ENCODE measurements around the gene CIB4.

CIB4 gene

DNA sequence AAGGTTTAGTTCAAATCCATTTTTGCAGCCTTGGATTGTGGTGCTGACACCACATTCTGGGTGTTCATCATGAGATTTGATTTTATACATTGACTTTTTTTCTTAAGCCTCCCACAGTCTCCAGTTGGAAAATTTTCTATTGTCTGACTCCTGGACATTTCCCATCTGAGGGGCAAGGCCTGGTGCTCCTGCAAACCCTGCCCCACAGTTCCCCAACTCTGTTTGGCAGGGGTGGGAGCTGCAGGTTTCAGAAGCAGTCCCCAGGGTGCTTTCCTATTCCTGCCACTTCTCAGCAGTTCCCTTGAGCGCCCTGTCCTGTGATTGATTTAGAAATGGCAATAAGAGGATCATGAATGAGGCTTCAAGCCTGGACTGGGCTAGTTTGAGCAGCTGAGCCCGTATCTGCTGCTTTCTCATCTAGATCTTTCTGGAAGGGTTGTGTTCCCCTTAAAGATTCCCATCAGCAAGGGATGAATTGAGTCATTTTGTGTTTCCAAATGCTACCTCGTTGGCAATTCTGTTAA, 77.0 kb downstream of the CIB4 start:
- DNase-seq, result no peak

DNA sequence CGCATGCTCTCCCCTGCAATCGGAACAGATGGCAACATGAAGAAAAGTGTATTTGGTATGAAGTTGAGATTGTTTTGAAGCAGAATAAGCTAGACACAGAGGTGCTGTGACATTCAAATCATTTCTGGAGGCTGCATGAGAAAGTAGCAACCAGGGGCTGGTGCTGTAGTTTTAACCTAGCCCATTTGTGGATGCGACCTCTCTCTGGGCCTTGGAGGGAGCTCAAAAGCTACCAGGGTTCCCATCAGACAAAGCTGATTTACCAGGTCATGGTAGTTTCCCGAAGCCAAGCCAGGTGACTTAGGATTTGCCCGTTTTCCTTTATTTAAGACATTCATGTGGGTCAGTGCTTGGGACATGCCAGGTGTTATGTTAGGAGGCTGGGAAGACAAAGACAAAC, 77.5 kb downstream of the CIB4 start:
- no peak for DNase-seq

DNA sequence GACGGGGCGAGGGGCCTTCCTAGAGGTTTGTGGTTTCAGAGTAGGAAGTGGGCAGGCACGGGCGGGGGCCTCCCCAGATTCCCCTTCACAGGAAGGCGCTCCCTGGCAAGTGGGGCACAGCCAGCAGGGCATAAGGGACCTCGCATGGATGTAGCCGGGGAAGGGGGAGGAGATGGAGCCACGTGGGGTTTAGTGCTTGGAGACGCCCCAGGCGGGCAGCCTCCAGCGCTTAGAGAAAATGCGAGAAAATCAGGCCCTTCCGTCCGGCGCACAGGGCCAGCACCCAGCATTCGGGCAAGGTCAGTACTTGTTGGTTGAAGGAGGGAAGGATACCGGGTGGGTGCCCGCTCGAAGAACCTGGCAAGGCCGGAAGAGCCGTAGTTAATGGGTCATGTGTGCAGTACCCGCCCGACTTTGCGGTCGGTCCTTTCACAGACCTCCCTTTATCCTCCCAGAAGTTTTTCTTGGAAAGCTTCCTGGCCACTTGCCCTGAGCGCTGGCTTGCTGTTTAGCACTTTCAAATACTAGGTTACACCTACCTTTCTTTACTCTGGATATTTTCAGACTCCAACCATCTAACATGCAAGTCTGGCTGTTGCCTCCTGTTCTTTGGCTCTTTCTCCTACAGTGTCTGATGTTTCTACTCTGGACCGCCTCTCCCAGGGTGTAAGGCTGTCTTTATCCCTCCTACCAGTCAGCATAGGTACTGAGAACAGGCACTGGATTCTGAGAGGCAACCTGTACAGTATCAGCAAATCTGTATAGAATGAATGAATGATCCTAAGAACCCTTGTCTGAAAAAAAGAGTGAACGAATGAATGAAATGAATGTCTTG, 78.1 kb downstream of the CIB4 start:
- no peak for DNase-seq

DNA sequence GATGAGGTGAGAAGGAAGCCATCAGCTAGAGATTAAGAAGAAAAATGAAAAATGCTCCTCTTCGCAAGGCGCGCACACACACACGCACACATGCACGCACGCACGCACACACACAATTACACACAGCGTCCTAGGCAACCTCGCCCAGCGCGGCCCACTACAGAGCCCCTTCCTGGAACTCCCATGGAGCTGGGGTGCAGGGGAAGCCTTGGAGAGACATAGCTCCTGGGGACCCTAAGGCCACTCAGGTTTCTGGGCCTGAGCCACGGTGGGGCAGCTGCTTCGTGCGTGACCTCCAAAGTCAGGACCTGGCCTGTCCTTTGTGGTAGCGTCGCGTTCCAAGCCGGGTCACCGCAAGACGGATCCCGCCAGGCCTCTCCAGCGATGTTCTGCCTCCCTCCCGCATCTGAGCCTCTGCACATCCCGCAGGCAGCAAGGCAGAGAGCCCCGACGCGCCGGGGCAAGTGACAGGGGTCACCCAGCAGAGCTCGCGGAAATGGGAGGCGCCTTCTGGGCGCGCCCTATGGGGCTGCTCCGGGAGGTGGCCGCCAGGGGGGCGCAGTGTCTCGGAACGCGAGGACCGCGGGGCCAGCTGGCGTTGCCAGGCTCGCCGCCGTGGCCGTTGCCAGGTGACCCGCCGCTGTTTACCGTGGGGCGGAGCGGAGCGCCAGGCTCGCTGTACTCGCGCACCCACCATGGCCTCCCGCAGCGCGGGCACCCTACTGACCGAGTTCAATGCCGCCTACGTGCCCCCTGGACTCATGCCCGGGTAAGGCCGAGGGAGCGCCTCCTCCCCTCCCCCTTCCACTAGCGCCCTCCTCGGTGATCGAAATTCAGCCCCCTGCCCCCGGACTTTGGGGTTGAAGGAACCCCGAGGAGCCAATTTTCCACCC, 79.0 kb downstream of the CIB4 start:
- DNase-seq, result no peak

DNA sequence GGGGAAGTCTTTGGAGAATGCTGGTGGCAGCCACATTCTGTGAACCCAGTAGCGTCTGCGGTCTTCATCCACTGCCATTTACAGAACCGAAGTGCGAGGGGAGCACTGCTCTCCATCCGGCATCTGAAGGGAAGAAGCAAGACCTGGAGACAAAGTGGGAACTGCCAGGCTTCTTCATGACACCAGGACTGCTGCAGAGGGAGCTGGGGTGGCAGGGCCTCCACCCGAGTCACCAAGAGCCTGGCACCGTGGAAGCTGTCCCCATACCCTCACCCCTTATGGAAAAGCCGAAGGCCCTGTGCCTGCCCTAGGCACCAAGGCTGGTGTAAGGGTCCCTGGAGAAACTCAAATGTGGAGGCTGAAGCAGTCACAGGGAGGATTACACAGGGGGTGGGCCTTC, 79.8 kb downstream of the CIB4 start:
- DNase-seq, result no peak

DNA sequence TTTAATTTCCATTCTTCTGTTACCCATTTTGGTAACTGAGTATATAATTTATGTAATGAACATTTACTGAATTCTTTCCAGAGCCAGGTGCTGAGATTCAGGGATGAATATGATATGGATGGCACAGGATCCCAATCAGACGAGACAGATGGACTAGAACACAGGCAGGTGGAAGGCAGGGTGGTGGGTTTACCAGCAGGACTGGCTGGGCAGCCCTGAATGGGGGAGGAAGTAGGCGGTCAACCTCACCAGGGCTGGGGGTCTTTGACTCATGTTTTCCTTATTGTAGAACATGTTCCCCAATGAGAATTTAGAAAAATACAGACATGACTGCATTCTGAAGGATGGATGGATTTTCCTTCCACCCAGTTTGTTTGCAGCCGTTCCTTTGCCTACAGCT, 80.3 kb downstream of the CIB4 start:
- DNase-seq, result no peak

DNA sequence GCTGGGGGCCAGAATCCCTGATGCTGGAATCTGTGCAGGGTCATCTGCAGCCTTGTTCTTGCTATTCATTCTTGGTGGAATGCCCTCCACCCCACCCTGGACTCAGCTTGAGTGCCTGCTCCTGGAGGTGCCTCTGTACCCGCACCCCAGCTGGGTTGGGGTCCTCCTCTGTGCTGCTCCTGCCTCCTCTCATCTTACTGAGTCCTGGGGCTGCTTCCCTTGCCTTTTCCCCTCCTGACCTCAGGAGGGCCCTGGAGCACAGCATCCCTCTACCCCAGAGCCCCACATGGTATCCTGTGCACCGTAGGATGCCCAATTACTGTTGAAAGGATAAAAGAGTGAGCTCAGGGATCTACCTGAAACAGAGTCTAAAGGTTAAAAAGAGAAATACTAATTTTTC, 81.6 kb downstream of the CIB4 start:
- DNase-seq, result no peak

DNA sequence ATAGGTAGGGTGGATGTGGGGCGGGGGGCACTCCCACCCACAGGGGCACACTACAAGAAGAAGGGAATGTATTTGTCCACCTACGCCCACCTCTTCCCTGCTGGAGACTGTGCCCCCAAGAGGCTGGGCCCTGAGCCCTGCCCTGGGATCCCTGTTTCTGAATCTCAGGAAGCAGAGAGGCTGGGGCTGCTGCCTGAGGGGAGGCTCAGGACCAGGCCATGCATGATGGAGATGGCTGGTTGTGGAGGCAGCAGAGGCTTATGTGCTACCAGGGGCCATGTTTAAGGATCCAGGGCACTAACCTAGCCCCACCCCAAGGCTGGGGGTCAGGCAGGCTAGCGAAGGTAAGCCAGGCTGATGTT, 82.1 kb downstream of the CIB4 start:
- DNase-seq, result no peak

DNA sequence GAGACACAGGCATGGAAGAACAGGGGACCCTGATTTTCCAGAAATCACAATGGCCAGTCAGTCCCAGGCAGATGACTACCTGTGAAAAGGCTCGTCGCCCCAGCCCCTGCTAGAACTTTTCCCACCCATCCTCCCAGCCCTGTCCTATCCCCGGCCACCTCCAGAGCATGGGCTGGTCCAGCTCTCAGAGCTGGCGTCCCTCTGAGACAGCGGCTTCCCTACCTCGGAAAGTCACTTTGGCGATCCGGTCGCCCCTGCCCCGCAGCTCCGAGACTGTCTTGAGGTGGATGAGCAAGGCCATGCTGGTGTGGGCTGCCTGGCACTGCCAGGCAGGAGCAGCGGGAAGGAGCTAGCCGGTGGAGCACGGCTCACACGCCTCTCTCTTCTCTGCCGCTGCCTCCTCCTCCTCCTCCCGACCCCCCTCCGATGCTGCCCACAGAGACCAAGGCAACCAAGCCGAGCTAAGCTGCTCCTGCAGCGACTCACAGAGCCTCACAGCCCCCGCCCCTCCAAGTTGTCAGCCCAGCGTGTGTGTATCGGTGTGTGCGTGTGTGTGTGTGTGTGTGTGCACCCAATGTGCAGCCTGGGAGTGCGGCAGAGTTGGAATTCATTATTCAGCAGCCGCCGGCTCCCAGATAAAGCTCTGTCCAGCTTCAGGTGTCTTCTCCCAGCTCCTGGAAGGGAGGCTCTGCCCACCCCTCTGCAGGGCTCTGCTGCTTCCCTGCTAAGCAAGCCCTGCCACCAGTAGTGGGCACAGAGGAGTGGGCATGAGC, 82.7 kb downstream of the CIB4 start:
- no peak for DNase-seq

DNA sequence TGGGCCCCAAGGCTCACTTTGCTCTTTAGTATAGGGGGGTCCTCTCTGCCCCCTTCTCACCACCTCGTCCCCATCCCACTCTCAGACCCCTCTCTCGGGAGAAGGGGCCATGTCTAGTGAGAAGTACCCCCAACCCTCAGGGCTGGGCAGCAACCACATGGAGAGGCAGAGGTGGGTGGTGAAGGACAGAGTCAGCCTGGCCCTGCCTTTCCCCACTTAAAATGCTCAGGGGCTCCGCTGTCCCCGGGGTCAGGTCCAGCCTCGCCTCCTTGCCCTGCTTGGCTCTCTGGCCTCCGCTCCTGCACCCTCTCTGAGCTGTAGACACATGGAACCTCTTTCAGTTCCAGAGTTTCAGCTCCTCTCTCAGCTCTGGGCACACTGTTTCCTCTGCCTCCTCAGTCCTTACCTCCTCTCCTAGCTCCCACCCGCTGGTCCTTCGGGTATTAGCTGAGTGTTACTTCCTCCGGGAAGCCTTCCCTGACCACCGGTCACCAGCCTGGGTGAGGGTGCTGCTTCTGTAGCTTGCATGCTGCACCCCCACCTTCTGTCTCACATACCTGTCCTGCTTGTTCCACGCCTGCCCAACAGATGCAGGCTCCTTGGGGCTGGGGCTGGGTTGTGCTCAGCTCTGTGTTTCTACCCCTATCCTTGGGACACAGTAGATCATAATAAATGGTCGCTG, 83.8 kb downstream of the CIB4 start:
- no peak for DNase-seq

DNA sequence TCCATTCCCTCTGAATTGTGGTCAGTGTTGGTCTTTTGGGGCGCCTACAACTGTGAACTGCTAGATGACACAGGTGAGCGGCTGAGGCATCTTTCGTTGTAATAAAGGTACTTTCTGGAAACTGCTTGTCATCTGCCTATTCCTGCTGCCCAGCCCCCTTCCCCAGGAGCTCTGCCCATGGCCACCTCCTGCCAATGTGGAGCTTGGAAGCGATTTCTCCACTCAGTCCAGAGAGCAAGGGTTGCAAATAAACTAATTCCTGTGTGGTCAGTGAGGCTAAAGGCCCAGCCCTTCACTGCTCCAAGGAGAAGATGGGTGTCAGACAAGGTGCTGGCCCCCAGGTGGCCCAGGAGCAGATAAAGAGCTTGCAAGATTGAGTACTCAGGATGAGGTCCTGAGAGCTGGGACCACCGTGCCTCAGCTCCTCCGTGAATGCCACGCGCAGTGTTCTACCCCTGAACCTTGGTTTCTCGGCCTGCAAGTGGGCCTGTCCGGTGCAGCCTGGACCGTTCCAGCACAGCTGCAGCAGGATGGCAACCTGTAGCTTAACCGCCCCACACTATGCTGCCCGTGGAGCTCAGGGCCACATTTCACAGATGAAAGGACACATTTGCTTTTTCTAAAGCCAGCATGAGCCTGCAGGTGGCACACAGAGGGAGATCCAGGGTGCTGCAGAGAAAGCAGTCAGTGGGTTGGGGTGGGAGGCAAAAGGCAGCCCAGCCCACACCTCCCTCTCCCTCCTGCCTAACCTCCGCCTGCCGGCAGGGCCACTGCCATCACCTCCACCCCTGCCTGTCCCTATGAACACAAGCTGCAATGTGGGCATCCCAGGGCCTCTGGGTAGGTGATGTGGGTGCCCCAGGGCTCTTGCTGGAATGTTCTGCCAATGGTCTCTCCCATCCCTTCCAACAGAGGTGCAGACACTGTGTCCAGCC, 84.6 kb downstream of the CIB4 start:
- DNase-seq, result no peak

DNA sequence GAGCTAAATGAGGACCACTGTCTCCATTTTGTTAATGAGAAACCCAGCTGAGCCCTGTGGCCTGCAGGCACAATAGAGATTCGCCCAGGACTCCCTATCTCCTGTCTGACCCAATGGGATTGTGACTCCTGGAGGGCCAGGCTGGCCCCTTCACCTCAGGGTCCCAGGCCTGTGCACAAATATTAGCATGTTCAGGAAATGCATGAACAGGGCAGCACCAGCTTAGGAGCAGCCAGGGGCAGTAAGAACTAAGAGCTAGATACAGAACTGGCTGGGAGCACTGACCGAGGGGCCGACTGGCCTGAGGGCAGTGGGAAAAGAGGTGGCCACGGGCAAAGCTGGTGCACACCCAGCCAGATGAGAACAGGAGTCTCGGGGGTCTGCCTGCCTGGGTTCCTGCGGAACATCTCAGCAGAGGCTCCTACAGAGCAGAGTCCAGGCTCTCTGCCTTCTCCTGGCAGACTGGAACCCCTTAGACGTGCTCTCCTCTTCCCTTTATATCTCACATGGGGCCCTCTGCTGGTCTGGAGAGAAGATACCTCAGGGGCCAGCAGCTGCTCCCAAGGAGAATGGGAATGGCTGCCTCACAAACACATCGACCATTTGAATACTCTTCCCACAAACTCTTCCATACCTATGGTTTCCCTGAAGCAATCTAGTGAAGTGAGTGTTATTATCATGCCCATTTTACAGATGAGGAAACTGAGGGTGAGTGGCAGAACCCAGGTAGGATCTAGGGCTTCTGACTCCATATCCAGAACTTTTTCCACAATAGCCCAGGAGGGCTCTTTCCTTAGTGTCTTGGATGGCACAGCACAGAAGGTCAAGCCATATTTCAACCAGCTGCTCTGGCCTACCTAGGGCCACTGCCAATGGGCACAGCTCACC, 85.7 kb downstream of the CIB4 start:
- DNase-seq, result no peak

DNA sequence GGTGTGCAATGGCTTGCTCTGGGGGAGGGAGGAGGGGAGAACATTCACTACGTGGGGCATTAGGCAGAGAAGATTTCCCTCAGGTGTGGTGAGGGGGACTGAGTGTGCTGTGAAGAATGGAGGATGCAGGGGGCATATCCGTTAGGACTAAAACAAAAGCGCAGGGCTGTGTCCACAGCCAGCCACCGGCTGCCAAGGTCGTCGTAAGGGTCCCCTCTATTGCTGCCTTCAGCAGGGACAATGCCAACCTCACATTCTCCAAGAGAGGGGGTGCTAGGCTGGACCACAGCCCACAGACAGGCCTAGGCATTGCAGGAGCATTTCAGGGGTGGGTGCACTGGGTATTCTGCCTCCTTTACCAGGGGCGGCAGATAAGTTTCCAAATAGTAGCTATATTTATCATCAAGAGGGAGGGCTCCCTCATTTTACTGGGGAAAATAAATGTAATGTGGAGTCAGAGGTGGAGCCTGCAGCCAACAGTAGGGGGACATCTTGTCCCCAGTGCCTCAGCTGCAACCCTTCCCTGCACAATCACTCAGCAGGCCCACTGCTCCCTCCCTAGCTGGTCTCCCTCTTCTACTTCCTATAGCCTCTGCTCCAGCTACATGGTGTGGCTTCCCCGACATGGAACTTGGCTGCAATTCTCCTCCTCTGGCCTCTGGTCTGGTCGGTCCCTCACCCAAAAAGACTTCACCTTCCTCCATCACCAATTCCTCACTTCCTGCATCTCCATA, 88.4 kb downstream of the CIB4 start:
- DNase-seq, result no peak

DNA sequence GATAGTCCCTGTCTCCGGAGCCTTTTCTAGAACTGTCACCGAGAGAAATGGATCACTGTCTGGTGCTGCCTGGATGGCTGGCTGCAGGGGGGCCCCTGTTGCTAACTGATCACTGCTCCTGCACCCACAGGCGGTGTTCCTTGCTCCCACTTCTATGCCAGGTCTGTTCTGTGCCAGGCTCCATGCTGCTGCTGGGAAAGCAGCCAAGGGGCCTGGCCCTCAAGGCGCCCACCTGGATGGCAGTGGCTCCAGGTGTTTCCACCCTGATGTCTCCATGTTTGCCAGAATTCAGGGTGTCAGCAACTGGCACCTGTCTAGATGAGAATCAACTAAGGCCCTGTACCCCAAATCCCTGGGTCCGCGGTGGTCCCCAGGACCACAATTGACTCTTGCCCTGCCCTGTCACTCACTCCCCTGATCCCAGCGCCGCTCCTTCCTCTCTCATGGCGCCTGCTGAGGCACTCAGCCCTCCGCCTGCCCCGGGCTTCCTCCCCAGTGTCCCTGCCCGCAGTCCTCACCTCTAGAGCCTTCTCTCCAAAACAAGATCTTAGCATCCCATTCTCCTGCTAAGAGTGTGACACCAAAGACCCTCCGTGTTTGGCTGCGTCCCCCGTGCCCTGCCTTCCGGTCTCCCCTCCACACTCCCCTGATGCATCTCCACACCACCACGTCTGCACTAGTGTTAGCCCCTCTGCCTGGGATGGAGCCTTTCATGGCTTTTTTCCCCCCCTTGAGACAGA, 90.7 kb downstream of the CIB4 start:
- DNase-seq, result peak; percentile 71

DNA sequence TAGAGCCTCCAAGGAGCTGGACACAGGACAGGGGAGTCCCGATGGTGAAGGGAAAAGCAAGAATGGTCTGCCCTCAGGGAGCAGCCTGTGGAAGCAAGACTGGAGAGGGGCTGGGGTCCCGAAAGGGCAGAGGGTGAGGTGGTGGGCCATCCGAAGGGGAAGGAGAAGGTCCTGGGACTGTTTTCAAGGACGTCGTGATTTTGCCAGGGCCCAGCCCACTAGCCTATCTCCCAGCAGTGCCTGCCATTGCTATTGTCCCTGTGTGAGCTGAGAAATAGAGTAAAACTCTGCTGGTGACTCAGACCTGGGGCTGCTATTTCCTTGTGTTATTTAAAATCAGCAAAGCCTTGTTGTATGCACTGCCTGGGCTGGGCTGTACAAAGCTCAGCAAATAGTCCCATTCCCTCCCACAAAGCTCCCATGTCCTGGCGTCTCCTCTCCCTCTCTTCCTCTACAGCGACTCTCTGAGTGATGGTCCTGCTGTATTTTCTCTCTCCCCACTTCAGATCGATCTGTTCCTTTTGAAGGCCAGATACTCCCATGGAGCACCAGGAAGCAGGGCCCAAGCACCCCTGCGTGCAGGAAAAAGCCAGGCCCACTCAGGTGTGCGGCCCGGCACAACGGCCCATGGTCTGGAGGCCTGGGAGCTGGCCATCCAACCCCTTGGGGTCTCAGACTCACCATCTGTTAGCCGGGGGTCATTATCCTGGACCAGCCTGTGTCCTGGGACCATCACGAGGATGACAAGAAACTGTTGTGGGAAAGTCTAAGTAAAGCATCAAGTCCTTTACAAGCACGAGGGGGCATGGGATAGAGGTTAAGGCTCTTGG, 98.3 kb downstream of the CIB4 start:
- DNase-seq, result no peak

DNA sequence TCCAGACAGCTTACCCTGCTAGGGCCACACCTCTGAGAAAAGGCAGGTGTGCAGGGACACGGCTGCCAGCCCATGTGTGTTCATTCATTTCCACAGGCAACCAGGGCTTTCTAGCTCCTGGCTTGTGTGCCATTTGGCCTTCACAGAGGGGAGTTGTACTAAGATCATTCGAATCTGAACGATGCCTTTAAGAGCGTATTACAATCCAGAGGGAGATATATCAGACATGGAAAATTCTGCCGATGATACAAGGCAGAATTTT, 99.0 kb downstream of the CIB4 start:
- no peak for DNase-seq

DNA sequence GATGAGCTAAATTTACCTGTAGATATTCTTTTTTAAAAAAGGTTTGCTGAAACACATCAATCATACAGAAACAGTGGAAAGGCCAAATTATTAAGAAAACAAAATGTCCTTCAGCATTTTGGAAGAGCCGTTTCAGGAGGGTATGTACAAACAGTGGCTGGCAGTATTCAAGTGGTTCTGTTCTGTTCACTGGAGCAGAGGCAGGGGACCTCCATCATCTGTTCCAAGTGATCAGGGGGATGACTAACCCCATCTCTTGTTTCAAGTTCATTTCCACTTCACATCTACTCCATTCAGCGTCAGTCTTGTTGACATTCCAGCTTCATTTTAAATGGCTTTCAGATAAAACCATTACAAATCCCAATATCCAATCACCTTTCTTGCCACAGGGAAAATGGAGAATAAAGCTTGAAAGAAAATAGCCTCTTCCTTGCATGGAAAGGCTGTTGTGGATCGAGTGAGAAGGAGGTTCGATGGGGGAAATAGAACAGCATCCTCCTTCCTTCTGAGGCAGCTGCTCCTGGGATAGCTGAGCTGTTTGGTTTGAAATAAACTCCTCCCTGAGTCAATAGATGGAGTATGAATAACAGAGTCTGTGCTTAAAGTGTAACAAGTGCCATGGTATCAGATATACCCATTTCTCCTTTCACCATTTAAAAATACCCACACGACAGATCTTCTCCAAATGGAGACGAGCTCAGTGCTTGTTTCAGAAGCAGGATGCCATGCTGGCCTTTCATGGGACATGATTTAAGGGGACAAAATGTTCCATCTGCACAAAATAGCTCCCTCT, 99.6 kb downstream of the CIB4 start:
- peak; percentile 54 for DNase-seq
